ENCODE results near the gene SERPINA5.

SERPINA5 gene

GRCh38 chr14:94615823-94616570, 34.8 kb downstream of the SERPINA5 start:
- no peak overlapping the region for H3K4me3 ChIP-seq (ENCODE audit: low read depth, low read length)
- no peak for DNase-seq (ENCODE audit: low read depth)
- TF ChIP-seq MAX (IDR thresholded peaks at IDR 0.05; ENCODE audit: low read depth, low read length) (no peak), MYC (IDR thresholded peaks at IDR 0.05; ENCODE audit: low read depth, low read length) (no peak), CTCF (IDR thresholded peaks at IDR 0.05; ENCODE audit: low read depth, low read length) (no peak)

GRCh38 chr14:94617366-94617941, 36.2 kb downstream of the SERPINA5 start:
- no peak overlapping the region for H3K4me3 ChIP-seq (ENCODE audit: low read depth, low read length)
- no peak for DNase-seq (ENCODE audit: low read depth)
- no peak for TF ChIP-seq MYC (IDR thresholded peaks at IDR 0.05; ENCODE audit: low read depth, low read length)
- TF ChIP-seq POLR2A (IDR thresholded peaks at IDR 0.05; ENCODE audit: extremely low read depth, insufficient read length): no peak
- TF ChIP-seq MAX (IDR thresholded peaks at IDR 0.05; ENCODE audit: low read depth, low read length): no peak
- TF ChIP-seq CTCF (IDR thresholded peaks at IDR 0.05; ENCODE audit: low read depth, low read length): no peak

- no peak for TF ChIP-seq MAX (IDR thresholded peaks at IDR 0.05; ENCODE audit: low read depth, low read length)
- no peak for TF ChIP-seq MYC (IDR thresholded peaks at IDR 0.05; ENCODE audit: low read depth, low read length)
- no peak overlapping the region for H3K4me3 ChIP-seq (ENCODE audit: low read depth, low read length)
- no peak for DNase-seq (ENCODE audit: low read depth)
Measured at GRCh38 chr14:94617988-94618822, 37.0 kb downstream of the SERPINA5 start.

GRCh38 chr14:94619297-94619696, 38.1 kb downstream of the SERPINA5 start:
- no peak overlapping the region for H3K4me3 ChIP-seq (ENCODE audit: low read depth, low read length)
- no peak for DNase-seq (ENCODE audit: low read depth)
- TF ChIP-seq MYC (IDR thresholded peaks at IDR 0.05; ENCODE audit: low read depth, low read length) (no peak), MAX (IDR thresholded peaks at IDR 0.05; ENCODE audit: low read depth, low read length) (no peak), POLR2A (IDR thresholded peaks at IDR 0.05; ENCODE audit: extremely low read depth, insufficient read length) (no peak), CTCF (IDR thresholded peaks at IDR 0.05; ENCODE audit: low read depth, low read length) (no peak)

- no peak for TF ChIP-seq CTCF (IDR thresholded peaks at IDR 0.05; ENCODE audit: low read depth, low read length)
- TF ChIP-seq POLR2A (IDR thresholded peaks at IDR 0.05; ENCODE audit: extremely low read depth, insufficient read length): no peak
- no peak for TF ChIP-seq MYC (IDR thresholded peaks at IDR 0.05; ENCODE audit: low read depth, low read length)
- TF ChIP-seq MAX (IDR thresholded peaks at IDR 0.05; ENCODE audit: low read depth, low read length): no peak
- no peak overlapping the region for H3K4me3 ChIP-seq (ENCODE audit: low read depth, low read length)
- no peak for DNase-seq (ENCODE audit: low read depth)
Measured at GRCh38 chr14:94620597-94620996, 39.4 kb downstream of the SERPINA5 start.

Measured in NB4 (cell line).